GM18508 (cell line): ENCODE data around the gene FAM78B.

Experiments
- ATAC-seq: cut with Tn5 transposase; IDR thresholded peaks from one replicate; pipeline ENCODE4 v1.9.1; 2021; ENCODE audit warnings: moderate number of reproducible peaks; ENCODE audit not compliant: insufficient read depth, unreplicated experiment

The FAM78B gene

GRCh38 chr1:166026143-166026542 lies 140.7 kb downstream of the FAM78B start:
- ATAC-seq = no peak

GRCh38 chr1:166020210-166020609 lies 146.6 kb downstream of the FAM78B start:
- ATAC-seq = no peak
